H9 (cell line): Measurements from ENCODE around the gene EFNB3. TPM values are rescaled to one million over a fixed set of nuclear protein-coding genes. Genes with fewer than 3 reads are reported as not detected.

Experiments
- DNase-seq: peaks from one replicate; pipeline ENCODE4 v3.0.0-alpha.2; 2017
- H2AFZ ChIP-seq: one replicate; pipeline ENCODE4 v1.6.1; 2013; ENCODE audit warnings: mild to moderate bottlenecking, low read length, control low read depth, moderate library complexity
- H2AK5ac ChIP-seq: 2 replicates; pipeline ENCODE4 v1.6.1; 2013; ENCODE audit warnings: low read length, control low read depth, mixed read lengths; ENCODE audit not compliant: insufficient read length
- H2BK120ac ChIP-seq: one replicate; pipeline ENCODE4 v1.6.1; 2013; ENCODE audit warnings: low read depth, mild to moderate bottlenecking, low read length, control low read depth, inconsistent platforms; ENCODE audit not compliant: poor library complexity, severe bottlenecking
- H2BK12ac ChIP-seq: 2 replicates; pipeline ENCODE4 v1.6.1; 2013; ENCODE audit warnings: low read length, control low read depth, mixed read lengths, low read depth; ENCODE audit not compliant: insufficient read length
- H2BK15ac ChIP-seq: 2 replicates; pipeline ENCODE4 v1.6.1; 2013; ENCODE audit warnings: low read depth, low read length, control low read depth
- H2BK20ac ChIP-seq: one replicate; pipeline ENCODE4 v1.6.1; 2013; ENCODE audit warnings: low read depth, mild to moderate bottlenecking, low read length, control low read depth, inconsistent platforms; ENCODE audit not compliant: poor library complexity, severe bottlenecking
- H2BK5ac ChIP-seq: 2 replicates; pipeline ENCODE4 v1.6.1; 2013; ENCODE audit warnings: low read length, control low read depth, mixed read lengths; ENCODE audit not compliant: insufficient read length
- H3K14ac ChIP-seq: 2 replicates; pipeline ENCODE4 v1.6.1; 2013; ENCODE audit warnings: low read length, control low read depth; ENCODE audit not compliant: insufficient read depth
- H3K18ac ChIP-seq: 2 replicates; pipeline ENCODE4 v1.6.1; 2013; ENCODE audit warnings: low read depth, mild to moderate bottlenecking, mixed read lengths, low read length, control low read depth; ENCODE audit not compliant: insufficient read length
- H3K23ac ChIP-seq: 2 replicates; pipeline ENCODE4 v1.6.1; 2013; ENCODE audit warnings: low read length, control low read depth, mixed read lengths, low read depth; ENCODE audit not compliant: insufficient read length
- H3K23me2 ChIP-seq: 2 replicates; pipeline ENCODE4 v1.6.1; 2013; ENCODE audit warnings: low read depth, mild to moderate bottlenecking, mixed read lengths, low read length, control low read depth; ENCODE audit not compliant: insufficient read length, poor library complexity, severe bottlenecking
- H3K27ac ChIP-seq: 2 replicates; pipeline ENCODE4 v1.5.1; 2013; ENCODE audit warnings: low read length, control low read depth, mixed read lengths, low read depth; ENCODE audit not compliant: insufficient read length
- H3K27me3 ChIP-seq: 2 replicates; pipeline ENCODE4 v1.6.1; 2013; ENCODE audit warnings: low read length, control low read depth, inconsistent platforms; ENCODE audit not compliant: insufficient read depth
- H3K4ac ChIP-seq: 2 replicates; pipeline ENCODE4 v1.6.1; 2013; ENCODE audit warnings: low read depth, mild to moderate bottlenecking, control low read depth, inconsistent platforms, low read length, moderate library complexity
- H3K4me1 ChIP-seq: 2 replicates; pipeline ENCODE4 v1.6.1; 2013; ENCODE audit warnings: low read length, control low read depth, inconsistent platforms; ENCODE audit not compliant: insufficient read depth
- H3K4me2 ChIP-seq: 2 replicates; pipeline ENCODE4 v1.6.1; 2013; ENCODE audit warnings: low read length, control low read depth, mixed read lengths; ENCODE audit not compliant: insufficient read length, insufficient read depth
- H3K56ac ChIP-seq: 2 replicates; pipeline ENCODE4 v1.6.1; 2013; ENCODE audit warnings: low read depth, mild to moderate bottlenecking, mixed read lengths, low read length, control low read depth; ENCODE audit not compliant: insufficient read length
- H3K79me1 ChIP-seq: 2 replicates; pipeline ENCODE4 v1.6.1; 2013; ENCODE audit warnings: low read depth, mild to moderate bottlenecking, moderate library complexity, low read length, control low read depth, inconsistent platforms; ENCODE audit not compliant: insufficient read depth, poor library complexity, severe bottlenecking
- H3K79me2 ChIP-seq: 2 replicates; pipeline ENCODE4 v1.6.1; 2013; ENCODE audit warnings: low read length, control low read depth, inconsistent platforms; ENCODE audit not compliant: insufficient read depth
- H3K9ac ChIP-seq: 2 replicates; pipeline ENCODE4 v1.6.1; 2013; ENCODE audit warnings: low read length, control low read depth, mixed read lengths; ENCODE audit not compliant: insufficient read length; ENCODE audit errors: extremely low read depth
- H3K9me3 ChIP-seq: one replicate; pipeline ENCODE4 v1.6.1; 2013; ENCODE audit warnings: low read depth, low read length, inconsistent platforms; ENCODE audit not compliant: control insufficient read depth
- H3T11ph ChIP-seq: one replicate; pipeline ENCODE4 v1.6.1; 2013; ENCODE audit warnings: mild to moderate bottlenecking, low read length, control low read depth, inconsistent platforms
- H4K20me1 ChIP-seq: one replicate; pipeline ENCODE4 v1.6.1; 2013; ENCODE audit not compliant: control insufficient read depth, insufficient read length, insufficient read depth
- H4K5ac ChIP-seq: 2 replicates; pipeline ENCODE4 v1.6.1; 2013; ENCODE audit warnings: low read depth, mild to moderate bottlenecking, mixed read lengths, low read length, control low read depth; ENCODE audit not compliant: insufficient read length
- H4K8ac ChIP-seq: replicated peaks from 2 replicates; pipeline ENCODE4 v1.6.1; 2013; ENCODE audit warnings: low read length, control low read depth, mixed read lengths, low read depth; ENCODE audit not compliant: insufficient read length
- H4K91ac ChIP-seq: 2 replicates; pipeline ENCODE4 v1.6.1; 2013; ENCODE audit warnings: low read depth, mild to moderate bottlenecking, moderate library complexity, mixed read lengths, low read length, control low read depth; ENCODE audit not compliant: insufficient read length
- H3K27ac Mint-ChIP-seq, 3 experiments: 2 replicates in 2 of 3; 3 replicates in 1 of 3; pipeline ENCODE4 v1.8.0; 2020 to 2021; ENCODE audit warnings: mixed read lengths in 3 of 3, mild to moderate bottlenecking in 1 of 3, moderate library complexity in 1 of 3
- H3K27me3 Mint-ChIP-seq: 2 replicates; pipeline ENCODE4 v1.8.0; 2021; ENCODE audit warnings: low read depth, mild to moderate bottlenecking, moderate library complexity, mixed read lengths
- H3K36me3 Mint-ChIP-seq, 3 experiments: 2 replicates in 2 of 3; 3 replicates in 1 of 3; pipeline ENCODE4 v1.8.0; 2020 to 2021; ENCODE audit warnings: low read depth in 3 of 3, mixed read lengths in 3 of 3; ENCODE audit not compliant: insufficient read depth in 1 of 3
- H3K4me1 Mint-ChIP-seq, 2 experiments: 2 replicates each; pipeline ENCODE4 v1.8.0; 2020; ENCODE audit warnings: mixed read lengths in 2 of 2
- H3K4me3 Mint-ChIP-seq, 2 experiments: 2 replicates in 1 of 2; 3 replicates in 1 of 2; pipeline ENCODE4 v1.8.0; 2020 to 2021; ENCODE audit warnings: mild to moderate bottlenecking in 2 of 2, mixed read lengths in 2 of 2, moderate library complexity in 1 of 2
- H3K9me3 Mint-ChIP-seq, 2 experiments: 2 replicates in 1 of 2; 3 replicates in 1 of 2; pipeline ENCODE4 v1.8.0; 2020; ENCODE audit warnings: mild to moderate bottlenecking in 2 of 2, mixed read lengths in 2 of 2, moderate library complexity in 1 of 2
- CTCF ChIP-seq: fragments of 200-600 bp; sonication (generic); conservative IDR thresholded peaks from 3 replicates; pipeline ENCODE4 v1.8.0; 2021; ENCODE audit warnings: antibody characterized with exemption, mild to moderate bottlenecking
- WGBS: extraction: QIAGEN DNeasy Blood & Tissue Kit; methylation state at CpG from one replicate; pipeline ENCODE4 v1.1.7; 2013; ENCODE audit warnings: missing lambda C conversion rate, low lambda C conversion rate, mixed read lengths; ENCODE audit not compliant: insufficient read length; ENCODE audit errors: extremely low coverage; 5-methylcytosine and 5-hydroxymethylcytosine counted together
- total RNA-seq: library from RNA; stranded (reverse); gene quantifications from 2 replicates; pipeline ENCODE4 v1.2.1, GENCODE V29; 2021

Gene EFNB3
- total RNA-seq, 1 experiment from 2014 or later, result 11.3 TPM

DNA sequence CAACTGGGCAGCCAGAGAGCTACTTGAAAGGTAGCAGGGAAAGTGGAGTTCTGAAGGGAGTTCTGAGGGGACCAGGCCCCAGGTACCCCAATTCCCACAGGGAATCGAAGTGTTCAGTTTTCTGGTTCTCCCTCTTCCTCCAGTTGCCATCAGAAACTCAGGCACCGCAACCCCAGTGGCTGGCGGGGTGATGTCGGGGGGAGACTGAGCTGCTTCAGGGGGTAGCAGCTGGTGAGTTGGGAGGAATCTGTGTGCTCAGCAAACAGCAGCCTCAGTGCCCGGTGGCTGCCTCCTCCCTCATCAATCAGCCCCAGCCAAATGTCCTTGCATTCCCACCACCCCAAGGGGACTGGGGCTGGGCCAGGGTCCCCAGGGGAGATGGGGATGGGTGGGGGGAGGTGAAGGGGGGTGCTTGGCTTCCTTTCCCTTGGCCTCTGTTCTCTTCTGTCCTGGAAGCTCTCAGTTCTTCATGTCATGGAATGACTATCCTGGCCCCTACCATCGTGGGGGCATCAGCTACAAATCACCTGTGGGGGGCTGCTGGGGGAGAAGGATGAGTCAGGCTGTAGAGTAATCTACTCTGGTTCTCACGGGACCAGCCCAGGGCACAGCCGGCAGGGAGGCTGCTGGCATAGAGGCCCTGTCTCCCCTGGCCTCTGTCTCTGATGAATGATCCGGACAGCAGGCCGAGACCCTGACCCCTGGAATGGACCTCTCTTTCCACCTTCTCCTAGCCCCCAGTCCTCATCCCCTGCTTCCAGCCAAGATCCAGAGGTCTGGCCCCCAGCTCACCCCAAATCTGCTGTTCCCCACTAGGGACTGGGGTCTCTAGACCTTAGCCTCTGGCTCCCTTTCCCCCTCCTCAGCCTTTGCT lies 10.0 kb downstream of the EFNB3 start:
- Histone ChIP-seq H2BK12ac (no peak overlapping the region), H3K4me1 (peaks cover 3% of the 10 kb centered on the region), H3K18ac (no peak overlapping the region), H4K5ac (no peak overlapping the region), H2AFZ (no peak overlapping the region), H3K27ac (no peak overlapping the region), H4K20me1 (no peaks in the 10 kb centered on the region), H2AK5ac (no peak overlapping the region), H3K4ac (no peak overlapping the region), H2BK120ac (no peak overlapping the region), H3K23ac (no peak overlapping the region), H2BK20ac (no peak overlapping the region), H3K79me2 (no peaks in the 10 kb centered on the region), H3K56ac (no peak overlapping the region), H4K91ac (no peak overlapping the region), H3K79me1 (no peaks in the 10 kb centered on the region), H3T11ph (no peak overlapping the region), H4K8ac (no peak overlapping the region), H3K9me3 (no peaks in the 10 kb centered on the region), H2BK15ac (no peak overlapping the region), H3K23me2 (peaks cover 8% of the 10 kb centered on the region), H2BK5ac (no peak overlapping the region), H3K27me3 (no peaks in the 10 kb centered on the region; the same call in 1 of the 2 replicates), H3K4me2 (no peak overlapping the region), H3K14ac (no peak overlapping the region), H3K9ac (no peak overlapping the region)
- Mint-ChIP-seq H3K9me3 (no peaks in the 10 kb centered on the region), H3K4me1 (peaks cover 42 to 63% of the 10 kb centered on the region in 2 experiments), H3K27ac (no peak overlapping the region), H3K36me3 (peaks cover 0 to 7% (median 0%) of the 10 kb centered on the region in 3 experiments; a peak in 3 of 7 replicates), H3K4me3 (peak overlapping the region in 1 of 2 experiments; percentile 16; a peak in 2 of 5 replicates), H3K27me3 (peaks cover 62% of the 10 kb centered on the region)
- WGBS, result no CpG with 5 or more reads among the region's 10 CpGs
- DNase-seq, result no peak
- TF ChIP-seq CTCF, result no peak
